Measurements from ENCODE around the gene FERMT1.

The FERMT1 gene

GRCh38 chr20:6152777-6153176 lies 29.9 kb upstream of the FERMT1 start:
- H3K27ac ChIP-seq: no peak overlapping the region
- TF ChIP-seq CTCF (conservative IDR thresholded peaks at IDR 0.05) (no peak), ZFX (IDR thresholded peaks at IDR 0.05) (no peak)

- TF ChIP-seq ZFX (IDR thresholded peaks at IDR 0.05) (no peak), CTCF (conservative IDR thresholded peaks at IDR 0.05) (no peak)
Observed at GRCh38 chr20:6148073-6148472, 25.2 kb upstream of the FERMT1 start.

GRCh38 chr20:6142348-6142993 lies 19.6 kb upstream of the FERMT1 start:
- H3K27ac ChIP-seq: no peak overlapping the region
- no peak for TF ChIP-seq ZFX (IDR thresholded peaks at IDR 0.05)
- peak; percentile 88 for TF ChIP-seq CTCF (conservative IDR thresholded peaks at IDR 0.05)

More at GRCh38 chr20:6148073-6148472, 25.2 kb upstream of the FERMT1 start:
- no peak overlapping the region for H3K27ac ChIP-seq

DNA sequence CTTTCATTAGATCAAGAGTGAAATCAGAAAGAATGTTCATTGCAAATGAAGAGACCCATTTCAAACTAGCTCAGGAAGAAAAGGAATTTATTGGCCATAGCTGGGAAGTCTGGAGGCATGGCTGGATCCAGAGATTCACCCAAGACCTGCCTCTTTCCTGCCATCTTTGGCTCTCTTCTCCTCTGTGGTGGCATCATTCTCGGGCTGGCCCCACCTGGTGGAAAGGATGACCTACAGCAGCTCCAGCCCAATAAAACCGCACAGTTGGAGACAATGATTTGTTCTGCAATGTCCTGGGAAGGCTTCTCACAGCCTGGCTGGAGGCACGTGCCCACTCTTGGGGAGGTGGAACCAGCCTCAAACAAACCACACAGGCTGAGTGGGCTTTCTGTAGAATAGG lies 18.1 kb upstream of the FERMT1 start:
- TF ChIP-seq CTCF (conservative IDR thresholded peaks at IDR 0.05) (peak; percentile 36), ZFX (IDR thresholded peaks at IDR 0.05) (no peak)
- no peak overlapping the region for H3K27ac ChIP-seq

DNA sequence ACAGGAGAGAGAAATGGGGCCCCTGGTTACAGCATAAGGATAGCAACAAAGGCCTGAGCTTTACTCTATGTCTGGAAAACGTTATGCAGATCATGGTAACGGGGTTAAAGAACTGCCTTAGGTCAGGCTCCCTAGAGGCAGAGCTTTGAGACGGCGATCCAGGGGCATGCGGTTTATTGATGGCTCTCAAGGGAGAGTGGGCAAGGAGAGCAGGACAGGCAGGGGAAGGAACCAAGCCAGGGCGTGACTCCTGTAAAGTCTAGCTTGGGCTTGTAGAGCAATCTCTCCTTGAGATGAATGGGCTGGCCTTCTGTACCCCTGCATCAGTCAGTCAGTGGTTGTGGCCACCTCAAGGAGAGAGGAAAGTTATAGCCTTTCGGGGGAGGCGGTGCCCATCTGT lies 12.5 kb upstream of the FERMT1 start:
- no peak for TF ChIP-seq ZFX (IDR thresholded peaks at IDR 0.05)
- TF ChIP-seq CTCF (conservative IDR thresholded peaks at IDR 0.05): no peak
- no peak overlapping the region for H3K27ac ChIP-seq

GRCh38 chr20:6134592-6134991 lies 11.8 kb upstream of the FERMT1 start:
- TF ChIP-seq CTCF (conservative IDR thresholded peaks at IDR 0.05): no peak
- TF ChIP-seq ZFX (IDR thresholded peaks at IDR 0.05): no peak
- H3K27ac ChIP-seq: no peak overlapping the region

- no peak for TF ChIP-seq ZFX (IDR thresholded peaks at IDR 0.05)
- no peak for TF ChIP-seq CTCF (conservative IDR thresholded peaks at IDR 0.05)
- no peak overlapping the region for H3K27ac ChIP-seq
Observed at GRCh38 chr20:6130045-6130444, 7.2 kb upstream of the FERMT1 start.

Measured in C4-2B (cell line).